ENCODE measurements around the gene EPS8L1.

EPS8L1 gene

GRCh38 chr19:55096061-55096701 is 20.5 kb downstream of the EPS8L1 start:
- DNase-seq (ENCODE audit: low read depth) = no peak
- TF ChIP-seq, protein P1, sequence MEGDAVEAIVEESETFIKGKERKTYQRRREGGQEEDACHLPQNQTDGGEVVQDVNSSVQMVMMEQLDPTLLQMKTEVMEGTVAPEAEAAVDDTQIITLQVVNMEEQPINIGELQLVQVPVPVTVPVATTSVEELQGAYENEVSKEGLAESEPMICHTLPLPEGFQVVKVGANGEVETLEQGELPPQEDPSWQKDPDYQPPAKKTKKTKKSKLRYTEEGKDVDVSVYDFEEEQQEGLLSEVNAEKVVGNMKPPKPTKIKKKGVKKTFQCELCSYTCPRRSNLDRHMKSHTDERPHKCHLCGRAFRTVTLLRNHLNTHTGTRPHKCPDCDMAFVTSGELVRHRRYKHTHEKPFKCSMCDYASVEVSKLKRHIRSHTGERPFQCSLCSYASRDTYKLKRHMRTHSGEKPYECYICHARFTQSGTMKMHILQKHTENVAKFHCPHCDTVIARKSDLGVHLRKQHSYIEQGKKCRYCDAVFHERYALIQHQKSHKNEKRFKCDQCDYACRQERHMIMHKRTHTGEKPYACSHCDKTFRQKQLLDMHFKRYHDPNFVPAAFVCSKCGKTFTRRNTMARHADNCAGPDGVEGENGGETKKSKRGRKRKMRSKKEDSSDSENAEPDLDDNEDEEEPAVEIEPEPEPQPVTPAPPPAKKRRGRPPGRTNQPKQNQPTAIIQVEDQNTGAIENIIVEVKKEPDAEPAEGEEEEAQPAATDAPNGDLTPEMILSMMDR (IDR thresholded peaks at IDR 0.05; ENCODE audit: control insufficient read depth, extremely low read depth, insufficient read depth) = no peak
- no peak overlapping the region for H3K4me3 ChIP-seq (ENCODE audit: low read depth, low read length)

DNA sequence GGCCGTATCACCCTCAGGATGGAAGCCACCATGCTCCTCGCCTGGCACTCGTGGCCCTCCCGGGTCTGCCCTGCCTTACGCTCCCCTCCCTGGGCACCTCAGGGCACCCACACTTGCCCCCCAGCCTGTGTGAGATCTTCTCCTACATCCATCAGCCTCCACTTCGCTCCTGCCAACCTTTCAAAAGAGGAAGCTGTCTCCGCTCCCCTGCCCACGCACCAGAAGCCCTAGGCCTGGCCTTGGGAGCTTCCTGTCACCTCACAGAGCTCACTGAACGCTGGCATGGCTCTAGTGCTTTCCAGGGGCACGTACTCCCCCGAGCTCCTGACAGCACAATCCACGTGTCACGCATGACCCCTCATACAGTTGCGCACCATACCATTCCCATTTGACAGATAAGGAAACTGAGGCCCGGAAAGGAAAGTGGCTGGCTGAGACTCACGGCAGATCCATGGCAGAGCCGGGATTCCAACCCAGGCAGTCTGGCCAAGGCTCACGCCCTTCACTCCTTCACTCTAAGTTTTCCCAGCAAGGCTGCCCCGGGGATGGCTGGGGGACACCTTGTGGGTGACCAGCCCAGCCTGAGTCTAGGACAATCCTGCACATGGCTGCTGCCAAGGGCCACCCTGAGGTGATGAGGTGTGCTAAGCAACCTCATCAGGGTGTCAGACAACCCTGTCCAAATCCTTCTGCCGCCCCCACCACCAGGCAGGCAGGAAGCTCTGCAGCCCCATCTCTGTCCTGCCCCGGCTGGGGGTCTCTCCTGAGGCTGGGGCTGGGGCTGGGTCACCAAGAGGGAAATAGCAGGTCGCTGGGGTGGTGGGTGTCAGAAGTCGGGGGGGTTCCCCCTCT is 22.4 kb downstream of the EPS8L1 start:
- TF ChIP-seq, protein P1 (IDR thresholded peaks at IDR 0.05; ENCODE audit: control insufficient read depth, extremely low read depth, insufficient read depth) = no peak
- no peak for DNase-seq (ENCODE audit: low read depth)
- no peak overlapping the region for H3K4me3 ChIP-seq (ENCODE audit: low read depth, low read length)

GRCh38 chr19:55098716-55099556 is 23.3 kb downstream of the EPS8L1 start:
- no peak for DNase-seq (ENCODE audit: low read depth)
- TF ChIP-seq, protein P1 (IDR thresholded peaks at IDR 0.05; ENCODE audit: control insufficient read depth, extremely low read depth, insufficient read depth) = no peak
- no peak overlapping the region for H3K4me3 ChIP-seq (ENCODE audit: low read depth, low read length)

DNA sequence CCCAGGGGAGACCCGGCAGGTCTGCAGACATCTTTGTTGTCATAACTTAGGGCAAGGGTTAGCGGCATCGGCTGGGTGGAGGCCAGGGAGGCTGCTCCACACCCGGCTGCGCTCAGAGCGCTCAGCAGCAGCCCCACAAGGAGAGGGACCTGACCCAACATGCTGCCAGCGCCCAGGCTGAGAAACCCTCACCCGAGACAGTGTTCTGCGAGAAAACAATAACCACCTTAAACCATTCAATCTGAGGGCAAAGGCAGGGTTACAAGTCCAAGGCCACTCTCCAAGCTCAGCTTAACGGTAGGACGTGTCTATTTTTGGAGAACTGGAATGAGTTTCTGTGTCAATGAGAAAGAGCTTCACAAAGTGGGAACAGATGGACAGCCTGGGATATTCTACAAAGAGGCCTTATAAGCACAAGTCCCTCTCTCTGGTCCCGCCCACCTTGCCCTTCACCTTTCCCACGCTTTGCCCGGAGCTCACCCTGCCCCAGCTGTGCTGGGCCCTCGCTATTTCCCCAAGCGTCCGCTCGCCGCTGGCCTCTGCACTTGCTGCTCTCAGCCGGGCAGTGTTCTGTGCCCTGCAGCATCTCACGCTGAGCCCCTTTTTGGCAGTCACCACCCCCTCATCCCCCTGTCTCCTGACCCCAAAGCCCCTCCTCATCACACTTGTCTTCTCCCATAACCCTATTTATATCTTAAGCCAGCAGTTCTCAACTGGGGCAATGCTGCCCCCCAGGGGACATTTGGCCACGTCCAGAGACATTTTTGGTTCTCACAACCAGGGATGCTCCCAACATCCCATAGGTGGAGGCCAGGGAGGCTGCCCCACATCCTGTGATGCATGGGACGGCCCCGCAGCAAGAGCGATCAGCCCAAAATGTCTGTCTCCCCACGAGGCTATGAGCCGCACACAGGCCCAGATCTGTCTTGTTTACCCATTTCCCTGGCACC is 24.2 kb downstream of the EPS8L1 start:
- DNase-seq (ENCODE audit: low read depth) = no peak
- TF ChIP-seq, protein P1 (IDR thresholded peaks at IDR 0.05; ENCODE audit: control insufficient read depth, extremely low read depth, insufficient read depth) = peak; percentile 18; the same call in 1 of the 2 replicates
- H3K4me3 ChIP-seq (ENCODE audit: low read depth, low read length) = no peak overlapping the region

GRCh38 chr19:55101261-55101660 is 25.6 kb downstream of the EPS8L1 start:
- TF ChIP-seq, protein P1 (IDR thresholded peaks at IDR 0.05; ENCODE audit: control insufficient read depth, extremely low read depth, insufficient read depth) = no peak
- H3K4me3 ChIP-seq (ENCODE audit: low read depth, low read length) = no peak overlapping the region
- DNase-seq (ENCODE audit: low read depth) = no peak

GRCh38 chr19:55103190-55103589 is 27.5 kb downstream of the EPS8L1 start:
- H3K4me3 ChIP-seq (ENCODE audit: low read depth, low read length) = no peak overlapping the region
- TF ChIP-seq, protein P1 (IDR thresholded peaks at IDR 0.05; ENCODE audit: control insufficient read depth, extremely low read depth, insufficient read depth) = no peak
- DNase-seq (ENCODE audit: low read depth) = no peak

Data from LNCaP clone FGC (cell line).